Liver (tissue), 3 donors: Measurements from ENCODE around the gene ITGA7.

ENCODE experiments used
- ATF3 ChIP-seq: IDR thresholded peaks from 2 replicates; pipeline ENCODE4 v1.6.1; 2016; ENCODE audit warnings: antibody characterized with exemption
- CTCF ChIP-seq: fragments of 150-350 bp; IDR thresholded peaks from 2 replicates; pipeline ENCODE4 v1.5.1; 2017; ENCODE audit warnings: improper control_type of control experiment, low read depth, low read length; ENCODE audit not compliant: missing input control
- EGR1 ChIP-seq, 2 donors: IDR thresholded peaks; 2 replicates each; pipeline ENCODE4 v1.6.1; 2016 to 2018; ENCODE audit warnings: antibody characterized with exemption in 2 of 2, low read depth in 2 of 2
- MAX ChIP-seq: IDR thresholded peaks from 2 replicates; pipeline ENCODE4 v1.6.1; 2016; ENCODE audit warnings: antibody characterized with exemption
- NR2F2 ChIP-seq: IDR thresholded peaks from 2 replicates; pipeline ENCODE4 v1.6.1; 2016; ENCODE audit warnings: antibody characterized with exemption
- REST ChIP-seq: IDR thresholded peaks from 2 replicates; pipeline ENCODE4 v1.6.1; 2016; ENCODE audit warnings: antibody characterized with exemption, mild to moderate bottlenecking
- SP1 ChIP-seq: IDR thresholded peaks from 2 replicates; pipeline ENCODE4 v1.6.1; 2018; ENCODE audit warnings: antibody characterized with exemption, mild to moderate bottlenecking
- TAF1 ChIP-seq: conservative IDR thresholded peaks from 2 replicates; pipeline ENCODE4 v1.6.1; 2016; ENCODE audit warnings: antibody characterized with exemption, mild to moderate bottlenecking
- donor health status: healthy.
- donor health status: healthy.

- TF ChIP-seq CTCF (no peak), ATF3 (no peak), REST (no peak), EGR1 (IDR thresholded peaks at IDR 0.05; ENCODE audit: low read depth in 2 of 2) (no peak), NR2F2 (no peak), MAX (no peak), TAF1 (no peak), SP1 (no peak)
Observed at GRCh38 chr12:55673638-55674037, 34.1 kb downstream of the ITGA7 start.
